KMS-11 (cell line): ENCODE results near the gene AUTS2.

Experiments used
- H2AFZ ChIP-seq: fragments of 200-600 bp; sonication (generic); 2 replicates; pipeline ENCODE4 v1.6.1; 2016; ENCODE audit warnings: antibody characterized with exemption, mixed run types, low read depth
- H3K27ac ChIP-seq: fragments of 200-600 bp; sonication (generic); 2 replicates; pipeline ENCODE4 v1.6.1; 2016; ENCODE audit warnings: mild to moderate bottlenecking, mixed run types
- H3K27me3 ChIP-seq: fragments of 200-600 bp; sonication (generic); 2 replicates; pipeline ENCODE4 v1.6.1; 2017; ENCODE audit warnings: mild to moderate bottlenecking, low read depth, mixed run types, moderate library complexity; ENCODE audit not compliant: insufficient read depth
- H3K36me3 ChIP-seq: fragments of 200-600 bp; sonication (generic); 2 replicates; pipeline ENCODE4 v1.6.1; 2017; ENCODE audit warnings: mild to moderate bottlenecking, mixed run types; ENCODE audit not compliant: insufficient read depth
- H3K4me1 ChIP-seq: fragments of 200-600 bp; sonication (generic); 2 replicates; pipeline ENCODE4 v1.6.1; 2016; ENCODE audit warnings: mild to moderate bottlenecking, low read depth, mixed run types; ENCODE audit not compliant: poor library complexity, severe bottlenecking
- H3K4me2 ChIP-seq: fragments of 200-600 bp; sonication (generic); 2 replicates; pipeline ENCODE4 v1.7.0; 2016; ENCODE audit warnings: mild to moderate bottlenecking, mixed run types
- H3K4me3 ChIP-seq: fragments of 200-600 bp; sonication (generic); IDR thresholded peaks from 2 replicates; pipeline ENCODE4 v1.6.1; 2017; ENCODE audit warnings: low read depth, low read length, mixed read lengths; ENCODE audit not compliant: insufficient read depth
- H3K79me2 ChIP-seq: fragments of 200-600 bp; sonication (generic); 2 replicates; pipeline ENCODE4 v1.6.1; 2016; ENCODE audit warnings: low read depth, mixed run types; ENCODE audit not compliant: insufficient read depth
- H3K9ac ChIP-seq: fragments of 200-600 bp; sonication (generic); 2 replicates; pipeline ENCODE4 v1.6.1; 2016; ENCODE audit warnings: mild to moderate bottlenecking, mixed run types
- H4K20me1 ChIP-seq: fragments of 200-600 bp; sonication (generic); 2 replicates; pipeline ENCODE4 v1.6.1; 2016; ENCODE audit warnings: mild to moderate bottlenecking, mixed run types; ENCODE audit not compliant: insufficient read depth
- CTCF ChIP-seq: fragments of 200-600 bp; sonication (generic); conservative IDR thresholded peaks from 2 replicates; pipeline ENCODE4 v1.6.1; 2017; ENCODE audit warnings: low read depth, mild to moderate bottlenecking, antibody characterized with exemption, low read length, moderate library complexity, mixed read lengths

The AUTS2 gene

GRCh38 chr7:70572571-70572970 lies 974.3 kb downstream of the AUTS2 start:
- no peak overlapping the region for H3K4me2 ChIP-seq
- no peak for TF ChIP-seq CTCF
- no peak overlapping the region for H2AFZ ChIP-seq
- H3K4me1 ChIP-seq: no peaks in the 10 kb centered on the region
- H3K4me3 ChIP-seq: no peak overlapping the region
- H3K27me3 ChIP-seq: no peaks in the 10 kb centered on the region
- no peak overlapping the region for H3K9ac ChIP-seq
- no peaks in the 10 kb centered on the region for H3K36me3 ChIP-seq
- H3K27ac ChIP-seq: no peak overlapping the region
- H4K20me1 ChIP-seq: no peaks in the 10 kb centered on the region
- H3K79me2 ChIP-seq: no peaks in the 10 kb centered on the region

GRCh38 chr7:70573071-70573661 lies 974.9 kb downstream of the AUTS2 start:
- TF ChIP-seq CTCF: no peak
- Histone ChIP-seq H3K27me3 (no peaks in the 10 kb centered on the region), H4K20me1 (no peaks in the 10 kb centered on the region), H3K36me3 (no peaks in the 10 kb centered on the region), H3K4me1 (no peaks in the 10 kb centered on the region), H3K27ac (no peak overlapping the region), H3K9ac (no peak overlapping the region), H3K79me2 (no peaks in the 10 kb centered on the region), H2AFZ (no peak overlapping the region), H3K4me2 (no peak overlapping the region), H3K4me3 (no peak overlapping the region)

- no peaks in the 10 kb centered on the region for H3K27me3 ChIP-seq
- no peaks in the 10 kb centered on the region for H3K79me2 ChIP-seq
- H3K36me3 ChIP-seq: no peaks in the 10 kb centered on the region
- H3K9ac ChIP-seq: no peak overlapping the region
- H3K4me3 ChIP-seq: no peak overlapping the region
- no peaks in the 10 kb centered on the region for H4K20me1 ChIP-seq
- TF ChIP-seq CTCF: no peak
- no peaks in the 10 kb centered on the region for H3K4me1 ChIP-seq
- H2AFZ ChIP-seq: no peak overlapping the region
- H3K4me2 ChIP-seq: no peak overlapping the region
- no peak overlapping the region for H3K27ac ChIP-seq
Observed at GRCh38 chr7:70573696-70574095, 975.4 kb downstream of the AUTS2 start.

- H3K79me2 ChIP-seq: no peaks in the 10 kb centered on the region
- H2AFZ ChIP-seq: no peak overlapping the region
- H3K4me3 ChIP-seq: no peak overlapping the region
- no peak overlapping the region for H3K4me2 ChIP-seq
- no peak overlapping the region for H3K27ac ChIP-seq
- TF ChIP-seq CTCF: no peak
- H3K4me1 ChIP-seq: no peaks in the 10 kb centered on the region
- H4K20me1 ChIP-seq: no peaks in the 10 kb centered on the region
- no peaks in the 10 kb centered on the region for H3K36me3 ChIP-seq
- H3K27me3 ChIP-seq: no peaks in the 10 kb centered on the region
- H3K9ac ChIP-seq: no peak overlapping the region
Observed at GRCh38 chr7:70574314-70574834, 976.1 kb downstream of the AUTS2 start.
